HG02973 (cell line): Measurements from ENCODE around the gene PRLR.

Experiments
- ATAC-seq: cut with Tn5 transposase; IDR thresholded peaks from one replicate; pipeline ENCODE4 v1.9.1; 2021; ENCODE audit warnings: moderate library complexity; ENCODE audit not compliant: unreplicated experiment

The PRLR gene

GRCh38 chr5:35091704-35092103, 138.6 kb downstream of the PRLR start:
- ATAC-seq, result no peak

- ATAC-seq, result no peak
Measured at GRCh38 chr5:35089334-35090314, 140.7 kb downstream of the PRLR start.

DNA sequence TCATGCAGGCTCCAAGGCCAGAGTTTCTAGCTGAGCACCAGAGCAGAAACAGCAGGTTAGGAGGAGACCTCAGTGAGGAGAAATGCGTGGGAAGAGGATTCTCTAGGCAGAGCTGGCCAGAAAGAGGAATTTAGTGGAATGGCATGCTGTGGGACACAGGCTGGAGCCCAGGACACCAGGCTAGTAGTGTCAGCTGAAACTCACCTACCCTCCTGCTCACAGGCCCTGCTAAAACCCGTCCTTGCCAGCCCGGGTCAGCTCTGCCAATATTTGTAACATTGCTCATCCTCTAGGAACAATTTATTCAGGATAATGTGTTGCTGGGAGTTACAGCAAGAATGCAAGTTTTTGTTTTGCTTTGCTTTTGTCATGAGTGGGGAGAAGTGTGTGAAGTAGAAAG, 142.3 kb downstream of the PRLR start:
- ATAC-seq, result no peak

DNA sequence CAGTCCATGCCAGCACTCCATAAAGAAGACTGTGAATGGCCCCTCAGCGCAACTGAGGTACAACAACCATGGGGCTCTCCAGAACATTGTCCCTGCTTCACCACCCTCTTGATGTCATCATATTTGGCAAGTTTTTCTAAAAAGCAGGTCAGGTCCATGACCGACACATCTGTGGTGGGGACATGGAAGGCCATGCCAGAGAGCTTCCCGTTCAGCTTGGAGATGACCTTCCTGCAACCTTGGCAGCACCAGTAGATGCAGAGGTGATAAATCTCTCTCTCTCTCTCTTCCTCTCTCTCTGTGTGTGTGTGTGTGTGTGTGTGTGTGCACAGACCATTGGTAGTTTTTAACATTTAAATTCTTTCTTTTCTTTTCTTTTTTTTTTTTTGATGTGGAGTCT, 147.1 kb downstream of the PRLR start:
- ATAC-seq, result no peak

DNA sequence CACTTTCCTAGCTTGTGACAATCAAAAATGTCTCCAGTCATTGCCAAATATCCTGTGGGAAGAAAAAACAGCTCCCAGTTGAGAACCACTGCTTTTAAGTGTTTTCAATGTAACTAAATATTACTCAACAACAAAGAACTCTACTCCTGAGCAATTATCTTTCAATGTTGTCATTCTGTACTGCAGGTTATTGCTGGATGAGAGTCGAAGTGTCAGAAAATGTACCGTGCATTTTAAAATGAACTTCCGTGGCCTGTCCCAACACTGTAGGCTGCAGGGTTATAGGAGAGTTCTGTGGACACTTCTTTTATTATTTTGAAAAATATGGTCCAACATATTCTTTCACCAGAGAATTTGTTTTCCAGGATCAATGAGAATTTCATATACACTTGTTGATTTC, 147.8 kb downstream of the PRLR start:
- no peak for ATAC-seq

DNA sequence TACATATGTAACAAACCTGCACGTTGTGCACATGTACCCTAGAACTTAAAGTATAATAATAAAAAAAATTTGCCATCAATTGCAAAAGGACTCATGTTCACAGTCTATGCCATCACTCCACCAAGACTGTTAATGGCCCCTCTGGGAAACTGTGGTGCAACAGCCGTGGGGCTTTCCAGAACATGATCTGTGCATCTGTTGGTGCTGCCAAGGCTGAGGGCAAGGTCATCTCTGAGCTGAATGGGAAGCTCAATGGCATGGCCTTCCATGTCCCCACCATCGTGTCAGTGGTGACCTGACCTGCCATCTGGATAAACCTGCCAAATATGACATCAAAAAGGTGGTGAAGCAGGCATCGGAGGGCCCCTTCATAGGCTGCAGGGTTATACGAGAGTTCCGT, 149.2 kb downstream of the PRLR start:
- ATAC-seq, result no peak

GRCh38 chr5:35073160-35073559, 157.1 kb downstream of the PRLR start:
- ATAC-seq, result no peak

DNA sequence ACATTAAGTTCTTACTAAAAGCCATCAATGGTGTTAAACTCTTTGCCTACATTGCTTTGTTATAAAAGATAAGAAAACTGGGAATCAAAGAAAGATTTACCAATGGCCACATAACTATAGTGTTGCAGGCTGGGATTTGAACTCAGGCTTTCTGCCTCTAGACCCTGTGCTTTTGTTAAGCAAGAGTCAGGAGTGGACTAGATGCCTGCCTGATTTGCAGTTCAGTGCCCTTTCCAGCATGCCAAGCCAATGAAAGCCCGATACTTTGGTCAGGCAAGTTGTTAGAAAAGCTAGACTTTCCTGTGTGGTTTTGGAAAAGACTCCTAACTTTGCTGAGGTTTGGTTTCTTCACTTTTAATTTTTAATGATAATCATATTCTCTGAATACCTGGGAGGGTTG, 161.1 kb downstream of the PRLR start:
- ATAC-seq, result no peak

DNA sequence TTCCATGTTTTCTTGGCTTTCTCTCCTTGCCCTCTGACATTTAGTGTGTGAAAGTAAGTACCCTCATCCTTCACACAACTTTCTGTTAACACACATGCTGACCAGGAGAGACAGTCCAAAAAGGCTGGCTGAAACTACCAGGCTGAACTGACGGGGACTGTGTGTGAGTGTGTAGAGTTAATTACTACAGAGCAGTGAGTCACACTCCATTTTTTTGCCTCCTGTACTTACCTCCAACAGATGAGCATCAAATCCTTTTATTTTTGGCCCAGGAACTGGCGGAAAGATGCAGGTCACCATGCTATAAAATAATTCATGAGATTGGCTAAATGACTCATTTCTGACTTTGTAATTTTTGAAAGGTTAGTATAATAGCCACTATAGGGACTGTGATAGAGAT, 162.3 kb downstream of the PRLR start:
- ATAC-seq, result no peak

DNA sequence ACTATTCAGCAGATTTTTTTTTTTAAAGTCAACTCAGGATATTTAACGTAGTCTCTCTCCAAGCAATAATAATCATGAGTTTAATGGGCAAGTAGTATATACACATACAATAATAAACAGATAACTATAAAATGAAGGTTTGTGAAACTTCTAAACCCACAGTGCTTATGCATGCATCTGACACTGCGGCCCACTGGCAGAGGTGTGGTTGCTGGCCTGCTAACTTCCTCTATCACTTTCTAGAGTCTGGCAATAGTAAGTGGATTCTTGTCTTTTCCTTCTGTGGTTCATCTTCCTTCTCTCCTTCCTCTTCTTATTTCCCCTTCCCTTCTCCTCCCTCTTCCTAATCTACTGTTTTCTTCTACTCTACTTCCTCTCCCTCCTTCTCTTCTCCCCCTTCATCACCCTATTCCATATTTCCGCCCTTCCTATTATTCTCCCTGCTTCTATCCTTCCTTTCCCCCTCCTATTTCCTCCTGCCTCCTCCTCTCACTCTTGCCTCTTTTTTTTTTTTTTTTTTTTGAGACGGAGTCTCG, 164.0 kb downstream of the PRLR start:
- ATAC-seq, result peak; percentile 77

GRCh38 chr5:35063414-35063813, 166.9 kb downstream of the PRLR start:
- ATAC-seq, result no peak

GRCh38 chr5:35061211-35061770, 169.0 kb downstream of the PRLR start:
- ATAC-seq, result no peak

DNA sequence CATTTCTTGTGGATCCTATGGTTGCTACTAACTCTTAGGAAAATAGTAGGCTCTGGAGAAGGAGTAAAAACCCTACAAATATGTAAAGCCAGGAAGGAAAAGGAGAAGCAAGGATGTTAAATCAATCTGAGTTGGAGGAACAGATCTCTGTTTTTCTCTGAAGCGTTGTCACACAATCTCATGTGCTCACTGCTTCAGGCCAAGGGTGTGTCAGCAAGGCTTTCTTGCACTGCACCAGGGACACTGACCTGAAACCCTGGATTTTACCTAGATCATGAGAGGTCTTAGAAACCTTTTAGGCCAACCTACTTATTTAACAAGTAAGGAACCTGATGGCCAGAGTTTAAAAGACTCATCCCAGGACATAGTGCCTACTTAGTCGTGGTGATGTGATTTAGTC, 170.1 kb downstream of the PRLR start:
- no peak for ATAC-seq

DNA sequence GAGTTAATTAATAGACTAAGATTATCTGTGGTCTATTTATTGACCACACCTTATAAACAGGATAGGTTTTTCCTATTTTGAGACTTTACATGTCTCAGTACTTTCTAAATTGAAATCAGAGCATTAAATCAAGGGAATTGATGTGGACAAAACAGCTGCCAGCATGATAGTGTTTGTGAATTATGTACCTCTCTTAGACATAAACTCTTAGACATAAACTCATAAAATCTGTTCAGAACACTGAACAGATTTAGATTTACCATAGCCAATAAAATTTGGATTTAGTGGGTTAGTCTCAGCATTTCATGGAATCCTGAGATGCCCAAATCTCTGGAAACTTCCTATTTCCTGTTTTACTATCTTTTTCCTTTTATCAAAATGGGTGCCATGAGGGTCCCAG, 171.0 kb downstream of the PRLR start:
- ATAC-seq, result no peak

- peak; percentile 83 for ATAC-seq
Measured at GRCh38 chr5:35058374-35058788, 171.9 kb downstream of the PRLR start.

DNA sequence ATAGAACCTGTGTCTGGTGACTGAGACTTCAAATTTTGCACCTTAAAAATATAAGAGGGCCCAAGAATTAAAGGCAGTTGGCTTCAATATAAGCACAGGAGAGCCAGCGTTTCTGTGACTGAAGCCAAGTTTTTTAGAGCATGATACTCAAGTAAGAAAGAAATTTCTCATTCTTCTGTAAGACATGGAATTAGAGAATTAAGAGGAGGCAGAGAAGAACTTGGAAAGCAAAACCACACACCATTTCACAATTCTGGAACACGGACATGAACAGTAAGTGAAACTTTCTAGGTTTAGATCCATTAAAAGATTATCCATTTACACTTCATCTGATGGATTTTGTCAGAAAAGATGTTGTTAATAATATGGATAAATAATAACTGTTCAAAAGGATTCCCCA, 173.6 kb downstream of the PRLR start:
- no peak for ATAC-seq

DNA sequence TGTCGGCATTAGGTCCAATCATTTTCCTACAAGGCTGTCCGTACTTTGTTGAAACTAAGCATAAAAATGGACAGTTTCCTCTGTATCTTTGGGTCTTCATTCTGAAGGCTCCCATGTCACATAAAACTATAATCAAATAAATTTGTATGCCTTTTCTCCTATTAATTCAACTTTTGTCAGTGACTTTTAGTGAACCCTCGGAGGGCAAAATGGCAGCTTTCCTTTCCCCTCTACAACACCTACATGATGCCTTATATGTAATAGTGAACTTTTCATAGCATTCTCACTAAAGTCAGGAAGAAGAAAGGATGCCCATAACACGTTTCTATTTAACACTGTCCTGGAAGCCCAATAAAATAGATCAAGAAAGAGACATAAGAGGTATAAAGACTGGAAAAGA, 177.4 kb downstream of the PRLR start:
- no peak for ATAC-seq

GRCh38 chr5:35050541-35051126, 179.7 kb downstream of the PRLR start:
- no peak for ATAC-seq

DNA sequence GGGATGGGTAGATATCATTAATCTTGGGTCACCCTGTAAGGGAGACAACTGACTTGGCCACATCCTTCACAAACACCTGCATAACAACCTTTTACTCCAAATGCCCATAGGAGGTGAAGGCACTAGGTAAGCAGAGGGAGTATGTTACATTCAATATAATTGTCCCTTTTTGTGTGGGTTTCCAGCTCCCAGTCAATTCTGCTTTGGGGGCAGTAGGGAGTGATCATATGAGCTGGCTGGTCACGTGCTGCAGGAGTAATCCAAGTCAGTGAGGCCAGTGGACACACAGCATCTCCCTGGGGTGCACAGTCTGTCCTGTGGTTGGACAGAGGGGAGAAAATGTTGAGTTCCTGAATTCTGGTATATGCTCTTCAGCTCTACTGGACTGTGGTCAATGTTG, 181.4 kb downstream of the PRLR start:
- no peak for ATAC-seq

- ATAC-seq, result no peak
Measured at GRCh38 chr5:35047785-35048404, 182.4 kb downstream of the PRLR start, which contains the start of gene AGXT2. Gene AGXT2 (minus strand): TSS chr5:35047949. CDS start chr5:35047892, 57 bp downstream.

- ATAC-seq, result no peak
Measured at GRCh38 chr5:35046774-35047173, 183.5 kb downstream of the PRLR start.
